ENCODE data around the gene TMEM200C. TPM values are rescaled to one million over a fixed set of nuclear protein-coding genes. Genes with fewer than 3 reads are reported as not detected.

The TMEM200C gene
- total and polyA plus RNA-seq, 9 of the 15 experiments (the other 6 are each of a cell fraction or from before 2014, with no cell fraction given) = 0.04 TPM; not detected in 8

DNA sequence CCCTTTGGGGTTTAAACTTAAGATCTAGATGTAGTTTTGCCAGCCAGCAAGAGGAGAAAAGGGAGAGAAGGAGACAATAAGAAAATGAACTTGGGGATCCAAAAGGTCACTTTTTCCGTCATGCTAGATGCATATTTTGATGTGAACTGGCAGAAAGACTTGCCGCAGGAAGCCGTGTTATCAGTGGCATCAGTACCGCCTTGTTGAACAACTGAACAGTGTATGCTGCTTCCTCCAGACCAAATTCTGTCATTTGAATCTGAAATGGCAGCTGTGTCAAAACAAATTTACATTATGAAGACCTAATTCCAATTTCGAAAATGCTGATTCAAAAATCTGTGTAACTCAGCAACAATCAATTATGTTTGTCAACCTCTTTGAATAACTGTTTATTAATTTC, 42.1 kb downstream of the TMEM200C start:
- TF ChIP-seq BRCA1 (IDR thresholded peaks at IDR 0.05) (no peak), BRCA1 (CRISPR knock-in tag; IDR thresholded peaks at IDR 0.05) (no peak), ZFX (CRISPR knock-in tag; IDR thresholded peaks at IDR 0.05) (no peak), RBM17 (IDR thresholded peaks at IDR 0.05; ENCODE audit: borderline replicate concordance, low read depth, low read length) (no peak), ETV6 (IDR thresholded peaks at IDR 0.05; ENCODE audit: borderline replicate concordance in 1 of 2, low read depth in 2 of 2, low read length in 1 of 2) (no peak), ETV6 (CRISPR knock-in tag; IDR thresholded peaks at IDR 0.05; ENCODE audit: borderline replicate concordance) (no peak), NCOA2 (IDR thresholded peaks at IDR 0.05; ENCODE audit: partially characterized antibody in 2 of 2) (no peak), ZSCAN29 (IDR thresholded peaks at IDR 0.05) (no peak), TGIF2 (CRISPR knock-in tag; IDR thresholded peaks at IDR 0.05) (no peak), ZNF239 (CRISPR knock-in tag; IDR thresholded peaks at IDR 0.05) (no peak), FOS (IDR thresholded peaks at IDR 0.05; ENCODE audit: extremely low read depth, insufficient read length) (no peak), PTRF (tag; IDR thresholded peaks at IDR 0.05) (no peak)
- TF ChIP-seq, protein P1, sequence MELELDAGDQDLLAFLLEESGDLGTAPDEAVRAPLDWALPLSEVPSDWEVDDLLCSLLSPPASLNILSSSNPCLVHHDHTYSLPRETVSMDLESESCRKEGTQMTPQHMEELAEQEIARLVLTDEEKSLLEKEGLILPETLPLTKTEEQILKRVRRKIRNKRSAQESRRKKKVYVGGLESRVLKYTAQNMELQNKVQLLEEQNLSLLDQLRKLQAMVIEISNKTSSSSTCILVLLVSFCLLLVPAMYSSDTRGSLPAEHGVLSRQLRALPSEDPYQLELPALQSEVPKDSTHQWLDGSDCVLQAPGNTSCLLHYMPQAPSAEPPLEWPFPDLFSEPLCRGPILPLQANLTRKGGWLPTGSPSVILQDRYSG (tag; conservative IDR thresholded peaks at IDR 0.05; ENCODE audit: low read depth) = no peak
- TF ChIP-seq, protein P2, sequence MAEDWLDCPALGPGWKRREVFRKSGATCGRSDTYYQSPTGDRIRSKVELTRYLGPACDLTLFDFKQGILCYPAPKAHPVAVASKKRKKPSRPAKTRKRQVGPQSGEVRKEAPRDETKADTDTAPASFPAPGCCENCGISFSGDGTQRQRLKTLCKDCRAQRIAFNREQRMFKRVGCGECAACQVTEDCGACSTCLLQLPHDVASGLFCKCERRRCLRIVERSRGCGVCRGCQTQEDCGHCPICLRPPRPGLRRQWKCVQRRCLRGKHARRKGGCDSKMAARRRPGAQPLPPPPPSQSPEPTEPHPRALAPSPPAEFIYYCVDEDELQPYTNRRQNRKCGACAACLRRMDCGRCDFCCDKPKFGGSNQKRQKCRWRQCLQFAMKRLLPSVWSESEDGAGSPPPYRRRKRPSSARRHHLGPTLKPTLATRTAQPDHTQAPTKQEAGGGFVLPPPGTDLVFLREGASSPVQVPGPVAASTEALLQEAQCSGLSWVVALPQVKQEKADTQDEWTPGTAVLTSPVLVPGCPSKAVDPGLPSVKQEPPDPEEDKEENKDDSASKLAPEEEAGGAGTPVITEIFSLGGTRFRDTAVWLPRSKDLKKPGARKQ (CRISPR knock-in tag; IDR thresholded peaks at IDR 0.05) = no peak
- Histone ChIP-seq H3K4me1 (replicated peaks in 1 of 2; ENCODE audit: control insufficient read depth in 2 of 2, insufficient read depth in 2 of 2, low read length in 2 of 2) (no peaks in the 10 kb centered on the region), H3K9me3 (replicated peaks; ENCODE audit: control insufficient read depth, insufficient read depth, low read depth, low read length) (no peaks in the 10 kb centered on the region), H3K9ac (ENCODE audit: insufficient read depth in 1 of 2, low read depth in 2 of 2, low read length in 2 of 2) (no peak overlapping the region), H3K27ac (ENCODE audit: extremely low read depth, low read depth, low read length) (no peak overlapping the region), H3K79me2 (ENCODE audit: control insufficient read depth, insufficient read depth, low read length) (no peaks in the 10 kb centered on the region), H4K20me1 (replicated peaks; ENCODE audit: control insufficient read depth, insufficient read depth, low read length) (no peaks in the 10 kb centered on the region), H2AFZ (ENCODE audit: low read depth, low read length) (no peak overlapping the region), H3K4me2 (ENCODE audit: insufficient read depth, low read length) (no peak overlapping the region), H3K27me3 (ENCODE audit: control insufficient read depth in 2 of 2, insufficient read depth in 2 of 2, low read length in 2 of 2) (no peaks in the 10 kb centered on the region), H3K36me3 (ENCODE audit: control insufficient read depth, insufficient read depth, low read length) (no peaks in the 10 kb centered on the region), H3K9me1 (ENCODE audit: control insufficient read depth, insufficient read depth, low read length) (no peaks in the 10 kb centered on the region), H3K4me3 (no peak overlapping the region)
- FAIRE-seq (no peak), ATAC-seq (no peak), DNase-seq (ENCODE audit: extremely low read depth in 1 of 4, low spot score in 3 of 4) (no peak)
- in situ Hi-C loops (cut with MboI) (no loop called here), intact Hi-C loops (cut with micrococcal nuclease) (no loop called here)
- no TSS peak for BruUV-seq (replicated peaks)
- ChIA-PET POLR2A (no interaction called here), CTCF (ENCODE audit: low intra/inter-chr PET ratio) (no interaction called here)
- 1% methylated on average over 5 of the region's 5 CpGs for WGBS (ENCODE audit: insufficient coverage, low coverage, missing lambda C conversion rate)
